IPS-20b (cell line): ENCODE measurements around the gene ABCC9.
"Not testable (repeated sequence)": the region's sequence is repeated elsewhere in the genome, so short reads cannot be mapped to it uniquely, and the experiment has no call there.

ENCODE experiments used
- H3K27ac ChIP-seq: one replicate; pipeline ENCODE4 v1.5.1; 2013; ENCODE audit warnings: low read length
- H3K27me3 ChIP-seq: 2 replicates; pipeline ENCODE4 v1.6.1; 2013; ENCODE audit warnings: mild to moderate bottlenecking, low read length, inconsistent platforms; ENCODE audit not compliant: insufficient read depth
- H3K36me3 ChIP-seq: 2 replicates; pipeline ENCODE4 v1.6.1; 2013; ENCODE audit warnings: low read depth, mild to moderate bottlenecking, inconsistent platforms, low read length, moderate library complexity; ENCODE audit not compliant: insufficient read depth
- H3K4me1 ChIP-seq: 2 replicates; pipeline ENCODE4 v1.6.1; 2013; ENCODE audit warnings: mild to moderate bottlenecking, control low read depth, inconsistent platforms, low read length, moderate library complexity; ENCODE audit not compliant: insufficient read depth
- H3K4me3 ChIP-seq: 2 replicates; pipeline ENCODE4 v1.5.1; 2013; ENCODE audit warnings: mild to moderate bottlenecking, low read length, inconsistent platforms
- H3K9ac ChIP-seq: 2 replicates; pipeline ENCODE4 v1.6.1; 2013; ENCODE audit warnings: low read depth, mild to moderate bottlenecking, inconsistent platforms, low read length, moderate library complexity
- H3K9me3 ChIP-seq: 2 replicates; pipeline ENCODE4 v1.6.1; 2013; ENCODE audit warnings: mild to moderate bottlenecking, low read depth, low read length, inconsistent platforms; ENCODE audit not compliant: insufficient read depth

ABCC9 gene

GRCh38 chr12:21782723-21783122 is 158.5 kb downstream of the ABCC9 start:
- not testable (repeated sequence) for H3K27ac ChIP-seq, H3K4me3 ChIP-seq, H3K9me3 ChIP-seq, H3K27me3 ChIP-seq, H3K9ac ChIP-seq, H3K4me1 ChIP-seq, H3K36me3 ChIP-seq

- H3K4me1 ChIP-seq: peaks cover 5% of the 10 kb centered on the region; the same call in 1 of the 2 replicates
- H3K9me3 ChIP-seq: no peaks in the 10 kb centered on the region
- H3K4me3 ChIP-seq: no peak overlapping the region
- H3K27me3 ChIP-seq: peaks cover 5% of the 10 kb centered on the region
- H3K27ac ChIP-seq: no peak overlapping the region
- H3K9ac ChIP-seq: no peak overlapping the region
- no peaks in the 10 kb centered on the region for H3K36me3 ChIP-seq
These were observed 160.4 kb downstream of the ABCC9 start for GRCh38 chr12:21780786-21781185.

- H3K27me3 ChIP-seq: peaks cover 27% of the 10 kb centered on the region
- no peak overlapping the region for H3K27ac ChIP-seq
- H3K36me3 ChIP-seq: no peaks in the 10 kb centered on the region
- H3K4me3 ChIP-seq: no peak overlapping the region
- peaks cover 7% of the 10 kb centered on the region for H3K4me1 ChIP-seq
- no peak overlapping the region for H3K9ac ChIP-seq
- H3K9me3 ChIP-seq: no peaks in the 10 kb centered on the region
These were observed 165.1 kb downstream of the ABCC9 start for GRCh38 chr12:21776175-21776574.

- no peak overlapping the region for H3K27ac ChIP-seq
- peaks cover 7% of the 10 kb centered on the region for H3K4me1 ChIP-seq
- H3K27me3 ChIP-seq: peaks cover 27% of the 10 kb centered on the region
- peak overlapping the region; percentile 56 for H3K4me3 ChIP-seq
- no peaks in the 10 kb centered on the region for H3K36me3 ChIP-seq
- no peaks in the 10 kb centered on the region for H3K9me3 ChIP-seq
- 0 out of 2 replicates have a peak overlapping the region, but pooled peaks have one; percentile 3 for H3K9ac ChIP-seq
These were observed 165.9 kb downstream of the ABCC9 start for GRCh38 chr12:21775133-21775820.

GRCh38 chr12:21774358-21775132 is 166.7 kb downstream of the ABCC9 start, which contains the start of gene KCNJ8:
Gene KCNJ8 (minus strand): TSS chr12:21774706. CDS start chr12:21773616, 1,090 bp downstream.
- Histone ChIP-seq H3K9ac (peak within 1 kb of the TSS; percentile 56; the same call in 1 of the 2 replicates), H3K4me3 (peak within 1 kb of the TSS; percentile 76), H3K27me3 (peaks cover 27% of the 10 kb centered on the region), H3K36me3 (no peaks in the 10 kb centered on the region), H3K9me3 (no peaks in the 10 kb centered on the region), H3K4me1 (peaks cover 7% of the 10 kb centered on the region), H3K27ac (no peak within 1 kb of the TSS)

GRCh38 chr12:21773806-21774205 is 167.4 kb downstream of the ABCC9 start:
- Histone ChIP-seq H3K27ac (no peak overlapping the region), H3K9ac (no peak overlapping the region), H3K4me1 (peaks cover 3% of the 10 kb centered on the region; the same call in 1 of the 2 replicates), H3K36me3 (no peaks in the 10 kb centered on the region), H3K9me3 (no peaks in the 10 kb centered on the region), H3K27me3 (peaks cover 27% of the 10 kb centered on the region), H3K4me3 (peak overlapping the region; percentile 76)

- Histone ChIP-seq H3K9ac (no peak overlapping the region), H3K4me1 (peaks cover 2% of the 10 kb centered on the region; the same call in 1 of the 2 replicates), H3K9me3 (no peaks in the 10 kb centered on the region), H3K4me3 (peak overlapping the region; percentile 76), H3K36me3 (no peaks in the 10 kb centered on the region), H3K27ac (no peak overlapping the region), H3K27me3 (peaks cover 27% of the 10 kb centered on the region)
These were observed 167.9 kb downstream of the ABCC9 start for GRCh38 chr12:21773263-21773741.

- no peaks in the 10 kb centered on the region for H3K36me3 ChIP-seq
- peaks cover 2% of the 10 kb centered on the region; the same call in 1 of the 2 replicates for H3K4me1 ChIP-seq
- no peak overlapping the region for H3K4me3 ChIP-seq
- peaks cover 27% of the 10 kb centered on the region for H3K27me3 ChIP-seq
- H3K27ac ChIP-seq: no peak overlapping the region
- no peak overlapping the region for H3K9ac ChIP-seq
- no peaks in the 10 kb centered on the region for H3K9me3 ChIP-seq
These were observed 169.9 kb downstream of the ABCC9 start for GRCh38 chr12:21771311-21771710.

- Histone ChIP-seq H3K9me3 (no peaks in the 10 kb centered on the region), H3K36me3 (no peaks in the 10 kb centered on the region), H3K4me1 (peaks cover 2% of the 10 kb centered on the region; the same call in 1 of the 2 replicates), H3K27ac (no peak overlapping the region), H3K4me3 (no peak overlapping the region), H3K27me3 (peaks cover 11% of the 10 kb centered on the region), H3K9ac (no peak overlapping the region)
These were observed 171.9 kb downstream of the ABCC9 start for GRCh38 chr12:21769307-21769706.

- H3K27ac ChIP-seq: no peak overlapping the region
- no peaks in the 10 kb centered on the region for H3K36me3 ChIP-seq
- H3K9ac ChIP-seq: no peak overlapping the region
- no peaks in the 10 kb centered on the region for H3K4me1 ChIP-seq
- H3K9me3 ChIP-seq: no peaks in the 10 kb centered on the region
- no peak overlapping the region for H3K4me3 ChIP-seq
- no peaks in the 10 kb centered on the region for H3K27me3 ChIP-seq
These were observed 174.8 kb downstream of the ABCC9 start for GRCh38 chr12:21766403-21766802.

- Histone ChIP-seq H3K9ac (no peak overlapping the region), H3K9me3 (no peaks in the 10 kb centered on the region), H3K27ac (no peak overlapping the region), H3K36me3 (no peaks in the 10 kb centered on the region), H3K27me3 (no peaks in the 10 kb centered on the region), H3K4me1 (no peaks in the 10 kb centered on the region), H3K4me3 (no peak overlapping the region)
These were observed 176.3 kb downstream of the ABCC9 start for GRCh38 chr12:21764950-21765349.
